Dendritic cell treated with granulocyte-macrophage colony-stimulating factor and Interleukin-4, amounts not matched to agents 40 ng/mL and 50 ng/mL, for 4 days (primary cell): ENCODE data around the gene SLC12A7.

ENCODE experiments used
- H3K27ac Mint-ChIP-seq: one replicate; pipeline ENCODE4 v1.8.0; 2022; ENCODE audit warnings: mild to moderate bottlenecking, mixed read lengths
- H3K27me3 Mint-ChIP-seq: one replicate; pipeline ENCODE4 v1.8.0; 2022; ENCODE audit warnings: mild to moderate bottlenecking, mixed read lengths
- H3K36me3 Mint-ChIP-seq: one replicate; pipeline ENCODE4 v1.8.0; 2022; ENCODE audit warnings: low read depth, mixed read lengths
- H3K4me1 Mint-ChIP-seq: one replicate; pipeline ENCODE4 v1.8.0; 2022; ENCODE audit warnings: low read depth, mixed read lengths
- H3K4me3 Mint-ChIP-seq: one replicate; pipeline ENCODE4 v1.8.0; 2022; ENCODE audit warnings: mild to moderate bottlenecking, moderate library complexity, mixed read lengths
- H3K9me3 Mint-ChIP-seq: one replicate; pipeline ENCODE4 v1.8.0; 2022; ENCODE audit warnings: mixed read lengths
- intact Hi-C: fragments of 100-400 bp; cut with micrococcal nuclease; formaldehyde crosslinking; loops from one replicate; pipeline ENCODE4 v1.15.0; 2022

SLC12A7 gene

GRCh38 chr5:1054799-1055775 lies 56.8 kb downstream of the SLC12A7 start:
- H3K36me3 Mint-ChIP-seq: peaks cover 91% of the 10 kb centered on the region
- H3K4me1 Mint-ChIP-seq: peaks cover 6% of the 10 kb centered on the region
- intact Hi-C loops: no loop called here
- H3K27ac Mint-ChIP-seq: no peak overlapping the region
- H3K27me3 Mint-ChIP-seq: no peaks in the 10 kb centered on the region
- no peak overlapping the region for H3K4me3 Mint-ChIP-seq
- H3K9me3 Mint-ChIP-seq: no peaks in the 10 kb centered on the region

- intact Hi-C loops: no loop called here
- H3K27me3 Mint-ChIP-seq: no peaks in the 10 kb centered on the region
- no peak overlapping the region for H3K4me3 Mint-ChIP-seq
- peaks cover 6% of the 10 kb centered on the region for H3K4me1 Mint-ChIP-seq
- H3K9me3 Mint-ChIP-seq: no peaks in the 10 kb centered on the region
- H3K36me3 Mint-ChIP-seq: peaks cover 82% of the 10 kb centered on the region
- peak overlapping the region; percentile 42 for H3K27ac Mint-ChIP-seq
These were observed 57.7 kb downstream of the SLC12A7 start for GRCh38 chr5:1054018-1054798.

GRCh38 chr5:1053391-1054017 lies 58.4 kb downstream of the SLC12A7 start:
- peaks cover 3% of the 10 kb centered on the region for H3K9me3 Mint-ChIP-seq
- H3K36me3 Mint-ChIP-seq: peaks cover 75% of the 10 kb centered on the region
- no peaks in the 10 kb centered on the region for H3K27me3 Mint-ChIP-seq
- intact Hi-C loops: no loop called here
- H3K27ac Mint-ChIP-seq: no peak overlapping the region
- H3K4me3 Mint-ChIP-seq: no peak overlapping the region
- peaks cover 6% of the 10 kb centered on the region for H3K4me1 Mint-ChIP-seq

- Mint-ChIP-seq H3K9me3 (peaks cover 10% of the 10 kb centered on the region), H3K4me3 (no peak overlapping the region)
- intact Hi-C loops: no loop called here
These were observed 59.0 kb downstream of the SLC12A7 start for GRCh38 chr5:1052641-1053390.

GRCh38 chr5:1052076-1052475 lies 59.8 kb downstream of the SLC12A7 start:
- Mint-ChIP-seq H3K27me3 (no peaks in the 10 kb centered on the region), H3K27ac (no peak overlapping the region), H3K4me3 (no peak overlapping the region), H3K4me1 (peaks cover 6% of the 10 kb centered on the region), H3K36me3 (peaks cover 61% of the 10 kb centered on the region), H3K9me3 (peaks cover 17% of the 10 kb centered on the region)
- intact Hi-C loops: no loop called here

More at GRCh38 chr5:1052641-1053390, 59.0 kb downstream of the SLC12A7 start:
- peaks cover 68% of the 10 kb centered on the region for H3K36me3 Mint-ChIP-seq
- no peaks in the 10 kb centered on the region for H3K27me3 Mint-ChIP-seq
- H3K27ac Mint-ChIP-seq: no peak overlapping the region
- peaks cover 6% of the 10 kb centered on the region for H3K4me1 Mint-ChIP-seq

- H3K27me3 Mint-ChIP-seq: no peaks in the 10 kb centered on the region
- no peak overlapping the region for H3K4me3 Mint-ChIP-seq
- H3K4me1 Mint-ChIP-seq: peaks cover 6% of the 10 kb centered on the region
- peaks cover 53% of the 10 kb centered on the region for H3K36me3 Mint-ChIP-seq
- no peak overlapping the region for H3K27ac Mint-ChIP-seq
- intact Hi-C loops: no loop called here
- peaks cover 24% of the 10 kb centered on the region for H3K9me3 Mint-ChIP-seq
These were observed 60.5 kb downstream of the SLC12A7 start for GRCh38 chr5:1051366-1051720.

- no peaks in the 10 kb centered on the region for H3K27me3 Mint-ChIP-seq
- H3K27ac Mint-ChIP-seq: no peak overlapping the region
- no peak overlapping the region for H3K4me3 Mint-ChIP-seq
- peaks cover under 1% of the 10 kb centered on the region for H3K4me1 Mint-ChIP-seq
- intact Hi-C loops: no loop called here
- peaks cover 31% of the 10 kb centered on the region for H3K9me3 Mint-ChIP-seq
- H3K36me3 Mint-ChIP-seq: peaks cover 47% of the 10 kb centered on the region
These were observed 61.2 kb downstream of the SLC12A7 start for GRCh38 chr5:1050423-1051365.

GRCh38 chr5:1048861-1049838 lies 62.7 kb downstream of the SLC12A7 start:
- Mint-ChIP-seq H3K36me3 (peaks cover 31% of the 10 kb centered on the region), H3K9me3 (peaks cover 46% of the 10 kb centered on the region), H3K27me3 (no peaks in the 10 kb centered on the region), H3K4me1 (no peaks in the 10 kb centered on the region), H3K4me3 (no peak overlapping the region), H3K27ac (no peak overlapping the region)
- intact Hi-C loops: no loop called here

- H3K4me1 Mint-ChIP-seq: no peaks in the 10 kb centered on the region
- H3K36me3 Mint-ChIP-seq: peaks cover 22% of the 10 kb centered on the region
- no peaks in the 10 kb centered on the region for H3K27me3 Mint-ChIP-seq
- intact Hi-C loops: no loop called here
- peaks cover 55% of the 10 kb centered on the region for H3K9me3 Mint-ChIP-seq
- no peak overlapping the region for H3K4me3 Mint-ChIP-seq
- no peak overlapping the region for H3K27ac Mint-ChIP-seq
These were observed 63.6 kb downstream of the SLC12A7 start for GRCh38 chr5:1048162-1048721.

- H3K27ac Mint-ChIP-seq: no peak overlapping the region
- peaks cover 14% of the 10 kb centered on the region for H3K36me3 Mint-ChIP-seq
- peaks cover 63% of the 10 kb centered on the region for H3K9me3 Mint-ChIP-seq
- no peak overlapping the region for H3K4me3 Mint-ChIP-seq
- intact Hi-C loops: no loop called here
- no peaks in the 10 kb centered on the region for H3K27me3 Mint-ChIP-seq
- H3K4me1 Mint-ChIP-seq: no peaks in the 10 kb centered on the region
These were observed 64.4 kb downstream of the SLC12A7 start for GRCh38 chr5:1047332-1047965.

GRCh38 chr5:1045960-1046560 lies 65.8 kb downstream of the SLC12A7 start:
- intact Hi-C loops: no loop called here
- Mint-ChIP-seq H3K27me3 (no peaks in the 10 kb centered on the region), H3K4me1 (no peaks in the 10 kb centered on the region), H3K9me3 (peaks cover 77% of the 10 kb centered on the region), H3K27ac (no peak overlapping the region), H3K36me3 (peaks cover under 1% of the 10 kb centered on the region), H3K4me3 (no peak overlapping the region)
